ENCODE data around the gene GABRB1.

Gene GABRB1

DNA sequence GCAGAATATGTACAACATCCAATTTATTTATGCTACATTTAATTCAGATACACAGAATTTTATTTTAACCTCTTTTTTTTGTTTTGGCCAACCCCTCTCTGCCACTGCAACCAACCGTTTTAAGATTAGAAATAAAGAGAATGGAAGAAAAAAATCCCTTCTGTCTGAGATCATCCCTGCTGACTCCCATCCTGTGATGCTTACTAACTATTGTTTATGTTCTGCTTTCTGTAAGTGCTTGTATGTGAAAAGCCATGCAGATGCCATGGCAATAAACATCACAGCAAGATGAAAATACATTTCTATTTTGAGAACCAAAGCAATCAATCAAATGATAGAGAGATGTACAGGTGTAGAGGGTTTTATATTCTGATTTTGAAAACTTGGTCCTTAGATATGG is 70.1 kb downstream of the GABRB1 start:
- H3K4me3 ChIP-seq (replicated peaks in 1 of 2; ENCODE audit: low read depth in 2 of 2, low read length in 2 of 2): no peak overlapping the region
- peak in 1 of 2 donors; percentile 9 for DNase-seq (ENCODE audit: low read depth in 2 of 2)
- TF ChIP-seq, protein P1, sequence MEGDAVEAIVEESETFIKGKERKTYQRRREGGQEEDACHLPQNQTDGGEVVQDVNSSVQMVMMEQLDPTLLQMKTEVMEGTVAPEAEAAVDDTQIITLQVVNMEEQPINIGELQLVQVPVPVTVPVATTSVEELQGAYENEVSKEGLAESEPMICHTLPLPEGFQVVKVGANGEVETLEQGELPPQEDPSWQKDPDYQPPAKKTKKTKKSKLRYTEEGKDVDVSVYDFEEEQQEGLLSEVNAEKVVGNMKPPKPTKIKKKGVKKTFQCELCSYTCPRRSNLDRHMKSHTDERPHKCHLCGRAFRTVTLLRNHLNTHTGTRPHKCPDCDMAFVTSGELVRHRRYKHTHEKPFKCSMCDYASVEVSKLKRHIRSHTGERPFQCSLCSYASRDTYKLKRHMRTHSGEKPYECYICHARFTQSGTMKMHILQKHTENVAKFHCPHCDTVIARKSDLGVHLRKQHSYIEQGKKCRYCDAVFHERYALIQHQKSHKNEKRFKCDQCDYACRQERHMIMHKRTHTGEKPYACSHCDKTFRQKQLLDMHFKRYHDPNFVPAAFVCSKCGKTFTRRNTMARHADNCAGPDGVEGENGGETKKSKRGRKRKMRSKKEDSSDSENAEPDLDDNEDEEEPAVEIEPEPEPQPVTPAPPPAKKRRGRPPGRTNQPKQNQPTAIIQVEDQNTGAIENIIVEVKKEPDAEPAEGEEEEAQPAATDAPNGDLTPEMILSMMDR (IDR thresholded peaks at IDR 0.05; ENCODE audit: low read depth, low read length): no peak

DNA sequence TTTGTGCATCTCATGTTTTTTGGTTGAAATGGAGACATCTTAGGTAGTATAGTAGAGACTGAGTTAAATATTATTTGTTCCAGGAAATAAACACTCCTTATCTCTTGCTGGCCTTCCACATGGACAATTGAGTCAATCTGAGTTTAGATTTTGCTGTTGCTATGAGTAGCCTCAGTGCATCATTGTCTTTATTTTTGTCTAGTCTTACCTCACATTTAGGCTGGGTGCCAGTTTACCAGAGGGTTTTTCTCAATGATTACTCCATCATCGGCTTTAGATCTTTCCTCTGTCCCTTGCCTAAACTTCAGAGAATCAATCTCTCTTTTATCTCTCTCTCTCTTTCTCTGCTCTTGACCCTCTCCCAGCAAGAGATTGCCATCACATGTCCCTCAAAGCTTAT is 73.6 kb downstream of the GABRB1 start:
- TF ChIP-seq, protein P1 (IDR thresholded peaks at IDR 0.05; ENCODE audit: low read depth, low read length): no peak
- no peak overlapping the region for H3K4me3 ChIP-seq (replicated peaks in 1 of 2; ENCODE audit: low read depth in 2 of 2, low read length in 2 of 2)

DNA sequence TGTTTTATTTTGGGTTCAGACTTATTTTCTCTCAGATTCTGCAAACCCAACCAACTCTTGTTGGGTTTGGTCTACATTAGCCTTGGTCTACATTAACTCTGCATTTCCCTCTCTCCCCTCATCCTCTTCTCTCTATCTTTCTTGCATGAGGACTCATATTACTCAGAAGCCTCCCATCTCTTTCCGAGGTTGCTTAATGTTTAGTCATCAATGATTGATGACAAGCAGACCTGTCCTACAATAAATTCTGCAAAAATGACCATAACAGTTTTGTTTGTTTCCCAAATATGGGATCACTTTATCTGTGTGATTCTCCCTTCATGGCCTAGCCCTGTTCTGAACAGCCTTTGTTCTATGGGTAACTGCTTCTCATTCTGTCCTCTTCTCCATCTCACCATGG is 75.2 kb downstream of the GABRB1 start:
- peak in 1 of 2 donors; percentile 39 for DNase-seq (ENCODE audit: low read depth in 2 of 2)
- TF ChIP-seq, protein P1 (IDR thresholded peaks at IDR 0.05; ENCODE audit: low read depth, low read length): no peak
- no peak overlapping the region for H3K4me3 ChIP-seq (replicated peaks in 1 of 2; ENCODE audit: low read depth in 2 of 2, low read length in 2 of 2)

More for the DNA sequence above, 73.6 kb downstream of the GABRB1 start:
- peak in 1 of 2 donors; percentile 57 for DNase-seq (ENCODE audit: low read depth in 2 of 2)

DNA sequence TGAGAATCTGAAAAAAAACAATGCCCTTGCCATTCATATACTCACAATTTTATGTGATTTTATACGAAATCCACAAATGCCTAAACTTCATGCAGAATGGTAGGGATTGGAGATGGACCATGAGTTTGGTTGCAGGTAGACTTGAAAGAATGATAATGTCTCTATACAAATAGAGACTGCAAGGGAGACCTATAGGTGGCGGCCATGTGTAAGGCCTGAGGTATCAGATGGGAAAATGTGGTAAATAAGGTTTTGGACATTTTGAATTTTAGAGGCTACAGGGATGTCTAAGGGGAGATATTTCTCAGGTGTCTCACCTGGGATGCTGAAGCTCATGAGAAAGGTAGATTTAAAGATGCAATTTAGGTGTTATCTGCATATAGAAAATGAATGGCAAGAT is 78.0 kb downstream of the GABRB1 start:
- DNase-seq (ENCODE audit: low read depth in 2 of 2): no peak
- TF ChIP-seq, protein P1 (IDR thresholded peaks at IDR 0.05; ENCODE audit: low read depth, low read length): no peak
- H3K4me3 ChIP-seq (replicated peaks in 1 of 2; ENCODE audit: low read depth in 2 of 2, low read length in 2 of 2): no peak overlapping the region

GRCh38 chr4:47110546-47111132 is 79.3 kb downstream of the GABRB1 start:
- no peak overlapping the region for H3K4me3 ChIP-seq (replicated peaks in 1 of 2; ENCODE audit: low read depth in 2 of 2, low read length in 2 of 2)
- TF ChIP-seq, protein P1 (IDR thresholded peaks at IDR 0.05; ENCODE audit: low read depth, low read length): no peak
- DNase-seq (ENCODE audit: low read depth in 2 of 2): no peak

- TF ChIP-seq, protein P1 (IDR thresholded peaks at IDR 0.05; ENCODE audit: low read depth, low read length): no peak
- DNase-seq (ENCODE audit: low read depth in 2 of 2): peak in 1 of 2 donors; percentile 3
- no peak overlapping the region for H3K4me3 ChIP-seq (replicated peaks in 1 of 2; ENCODE audit: low read depth in 2 of 2, low read length in 2 of 2)
These were observed 87.0 kb downstream of the GABRB1 start for GRCh38 chr4:47118192-47118929.
